HTR-8/SVneo (cell line): ENCODE results near the gene CATSPERZ.

Experiments
- DNase-seq: peaks from one replicate; pipeline ENCODE4 v3.0.0; 2011; ENCODE audit warnings: low spot score, mixed read lengths; ENCODE audit not compliant: insufficient read length
- FAIRE-seq: peaks from 2 replicates; lab custom pipeline; 2011; peaks lifted over from hg19 to GRCh38; lab: Jason Lieb, UNC

CATSPERZ gene, protein sequence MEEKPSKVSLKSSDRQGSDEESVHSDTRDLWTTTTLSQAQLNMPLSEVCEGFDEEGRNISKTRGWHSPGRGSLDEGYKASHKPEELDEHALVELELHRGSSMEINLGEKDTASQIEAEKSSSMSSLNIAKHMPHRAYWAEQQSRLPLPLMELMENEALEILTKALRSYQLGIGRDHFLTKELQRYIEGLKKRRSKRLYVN

DNA sequence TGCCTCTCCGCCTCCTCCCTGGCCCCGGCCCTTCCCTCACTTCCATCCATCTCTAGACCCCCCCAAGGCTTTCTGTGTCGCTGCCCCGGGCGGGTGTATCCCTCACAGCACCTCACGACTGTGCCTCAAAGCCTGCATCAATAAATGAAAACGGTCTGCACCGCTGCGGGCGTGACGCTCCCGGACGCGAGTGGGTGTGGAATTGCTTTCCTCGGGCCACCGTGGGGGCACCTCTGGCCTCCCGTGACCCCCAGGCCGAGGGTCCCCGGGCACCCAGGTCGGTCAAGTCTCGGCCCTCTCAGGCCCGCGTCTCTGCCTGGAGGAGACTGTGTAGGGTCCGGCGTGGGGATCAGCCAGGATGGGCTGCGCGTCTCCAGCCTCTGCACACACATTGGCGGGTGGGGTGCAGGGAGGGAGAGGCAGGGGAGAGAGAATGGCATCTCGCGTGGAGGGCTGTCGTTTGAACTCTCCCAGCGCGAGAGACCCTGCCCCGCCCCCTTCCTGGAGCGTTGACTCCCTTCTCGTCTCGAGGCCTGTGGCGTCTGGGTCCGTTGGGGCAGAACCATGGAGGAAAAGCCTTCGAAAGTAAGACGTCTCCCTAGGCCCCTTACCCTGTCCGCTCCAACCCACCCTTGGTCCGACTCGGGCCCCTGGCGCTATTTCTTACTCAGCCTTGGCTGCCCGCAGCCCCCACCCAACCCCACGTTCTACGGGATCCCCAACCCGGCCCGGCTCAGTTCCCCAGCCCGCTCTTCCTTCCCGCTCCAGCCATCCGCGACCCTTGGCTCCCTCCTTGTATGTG, at the start of gene CATSPERZ:
Gene CATSPERZ, plus strand, starts transcription at position 512 of the 802 bp plus-strand sequence. Its CDS starts 53 bp downstream, at position 565.
- no peak for FAIRE-seq
- no peak for DNase-seq

DNA sequence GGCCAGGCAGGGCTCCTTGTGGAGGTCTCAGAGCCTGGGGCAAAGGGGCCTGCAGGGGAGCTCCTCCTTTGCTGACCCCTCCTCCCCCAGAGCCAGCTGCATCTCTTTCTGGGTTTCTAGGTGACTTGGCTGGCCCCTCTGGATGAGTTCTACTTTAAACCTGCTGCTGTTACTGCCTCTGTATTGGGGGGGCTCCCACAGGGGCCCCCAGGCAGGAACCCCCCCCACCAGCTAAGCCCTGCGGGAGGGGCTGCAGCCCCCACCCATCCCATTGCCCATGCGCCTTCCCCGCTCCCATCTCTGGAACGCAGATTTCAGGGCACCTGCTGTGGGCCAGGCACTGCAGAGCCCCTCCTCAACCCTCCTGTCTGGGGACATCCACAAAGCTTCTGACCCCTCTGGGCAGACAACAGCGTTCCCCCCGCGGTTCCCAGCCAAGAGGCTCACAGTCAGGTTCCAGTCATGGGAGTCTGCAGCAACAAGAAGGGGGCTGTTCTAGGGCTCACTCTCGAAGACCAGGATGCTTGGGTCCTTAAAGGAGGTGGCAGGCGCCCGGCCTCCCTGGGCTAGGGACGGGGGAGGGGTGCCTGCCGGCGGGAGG, 49.6 kb upstream of the CATSPERZ start:
- FAIRE-seq, result no peak
- DNase-seq, result no peak

DNA sequence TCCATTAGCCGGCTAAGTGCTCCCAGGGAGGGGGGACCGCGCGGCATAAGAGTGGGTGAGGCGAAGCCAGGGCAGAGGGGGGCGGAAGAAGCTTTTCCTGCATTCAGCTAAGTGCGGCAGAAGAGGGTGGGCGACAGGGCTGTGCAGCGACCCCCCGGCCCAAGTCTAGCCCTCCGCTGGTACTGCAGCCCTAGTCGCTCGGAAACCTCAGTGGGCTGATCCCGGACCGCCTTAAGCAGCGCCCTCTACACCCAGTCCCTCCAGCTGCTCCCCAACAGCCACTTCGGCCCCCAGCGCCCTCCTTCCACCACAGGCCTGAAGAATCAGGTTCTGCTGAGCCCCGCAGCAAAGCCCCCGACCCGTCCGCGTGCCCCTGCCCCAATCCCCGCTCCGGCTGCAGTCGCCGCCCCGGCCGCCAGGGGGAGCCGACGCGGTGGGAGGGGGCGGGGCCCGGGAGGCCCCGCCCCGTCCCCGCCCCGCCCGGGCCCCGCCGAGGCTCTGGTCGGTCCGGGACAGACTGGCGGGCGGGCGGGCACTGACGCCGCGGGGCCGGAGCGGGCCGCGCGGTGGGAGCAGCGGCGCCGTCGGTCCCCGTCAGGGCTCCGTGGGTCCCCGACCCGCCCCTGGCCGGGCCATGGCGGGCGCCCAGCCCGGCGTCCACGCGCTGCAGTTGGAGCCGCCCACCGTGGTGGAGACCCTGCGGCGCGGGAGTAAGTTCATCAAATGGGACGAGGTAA, 49.0 kb upstream of the CATSPERZ start, which contains the start of gene PLCB3:
Gene PLCB3, plus strand, starts transcription at position 515 of the 737 bp plus-strand sequence. Its CDS starts 120 bp downstream, at position 635.
- DNase-seq, result peak; percentile 60
- FAIRE-seq, result no peak

- no peak for DNase-seq
- no peak for FAIRE-seq
These were observed 48.5 kb upstream of the CATSPERZ start for GRCh38 chr11:64251753-64252002.

GRCh38 chr11:64252003-64252872, 47.9 kb upstream of the CATSPERZ start:
- no peak for FAIRE-seq

DNA sequence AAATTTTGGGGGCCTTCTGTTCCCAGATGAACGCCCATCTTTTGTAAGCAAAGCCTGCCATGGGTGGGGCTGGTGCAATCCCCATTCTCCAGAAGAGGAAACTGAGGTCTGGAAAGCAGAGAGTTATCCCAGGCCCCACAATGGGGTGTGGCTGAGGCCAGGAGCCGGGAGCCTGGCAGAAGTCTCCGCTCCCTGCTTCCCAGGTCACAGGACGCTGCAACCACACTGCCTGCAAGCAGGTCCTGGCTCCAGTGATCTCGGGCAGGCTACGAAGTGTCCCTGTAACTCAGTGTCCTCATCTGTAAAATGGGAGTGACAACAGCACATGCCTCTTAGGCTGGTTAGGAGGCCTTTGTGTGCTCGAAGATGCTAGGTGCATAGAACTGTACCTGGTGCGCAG, 47.1 kb upstream of the CATSPERZ start:
- no peak for DNase-seq
- no peak for FAIRE-seq

More at GRCh38 chr11:64252003-64252872, 47.9 kb upstream of the CATSPERZ start:
- DNase-seq, result peak; percentile 41

DNA sequence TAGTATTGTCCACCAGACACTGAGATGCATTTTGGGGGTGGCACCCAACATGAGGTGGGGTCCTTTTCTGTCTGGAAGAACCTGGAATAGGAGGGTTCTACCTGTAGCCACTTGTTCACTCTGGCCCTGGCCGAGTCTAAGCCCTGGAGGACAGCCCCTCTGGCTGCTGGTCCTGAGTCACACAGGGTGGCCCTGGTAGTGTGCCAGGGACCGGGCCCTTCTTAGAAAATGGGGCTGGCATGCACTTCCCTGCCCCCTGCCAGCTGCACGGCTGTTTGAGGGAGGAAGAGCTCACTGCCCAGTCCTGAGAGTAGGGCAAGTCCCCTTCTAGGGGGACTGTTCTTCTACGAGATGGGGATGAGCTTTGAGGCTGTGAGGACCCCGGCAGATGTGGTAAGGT, 46.7 kb upstream of the CATSPERZ start:
- no peak for FAIRE-seq
- no peak for DNase-seq

GRCh38 chr11:64254326-64254725, 45.8 kb upstream of the CATSPERZ start:
- DNase-seq (no peak), FAIRE-seq (no peak)

DNA sequence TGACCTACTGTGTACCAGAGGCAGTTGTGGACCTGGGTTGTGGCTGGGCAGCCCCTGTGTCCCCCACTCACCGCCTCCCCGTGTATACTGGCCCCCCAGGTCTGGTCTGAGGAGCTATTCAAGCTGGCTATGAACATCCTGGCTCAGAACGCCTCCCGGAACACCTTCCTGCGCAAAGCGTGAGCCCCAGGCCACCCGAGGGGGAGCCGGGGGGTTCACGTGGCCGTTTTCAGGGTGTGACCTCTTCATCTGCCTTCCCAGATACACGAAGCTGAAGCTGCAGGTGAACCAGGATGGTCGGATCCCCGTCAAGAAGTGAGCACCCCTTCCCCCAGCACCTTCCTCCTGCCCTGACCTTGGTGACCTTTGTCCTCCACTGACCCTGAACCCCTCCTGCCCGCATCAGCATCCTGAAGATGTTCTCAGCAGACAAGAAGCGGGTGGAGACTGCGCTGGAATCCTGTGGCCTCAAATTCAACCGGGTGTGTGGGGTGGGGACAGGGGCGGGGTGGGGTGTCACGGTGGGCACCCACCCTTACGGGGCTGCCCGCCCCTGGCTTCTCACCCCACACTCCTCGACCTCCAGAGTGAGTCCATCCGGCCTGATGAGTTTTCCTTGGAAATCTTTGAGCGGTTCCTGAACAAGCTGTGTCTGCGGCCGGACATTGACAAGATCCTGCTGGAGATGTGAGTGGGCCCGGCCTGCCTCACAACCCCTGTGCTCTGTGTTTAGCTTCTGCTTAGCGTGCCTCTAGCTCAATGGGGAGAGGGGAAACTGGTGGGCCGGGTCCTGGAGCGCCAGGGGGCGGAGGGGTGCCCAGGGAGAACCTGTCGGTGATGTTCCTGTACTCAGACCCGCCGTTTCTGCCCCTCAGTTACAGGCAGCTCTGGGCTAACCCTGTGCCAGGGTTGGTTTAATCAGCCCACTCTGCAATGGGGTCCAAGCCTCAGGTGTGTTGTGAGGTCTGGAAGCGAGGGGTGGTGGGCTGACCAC, 44.7 kb upstream of the CATSPERZ start:
- DNase-seq (no peak), FAIRE-seq (no peak)

DNA sequence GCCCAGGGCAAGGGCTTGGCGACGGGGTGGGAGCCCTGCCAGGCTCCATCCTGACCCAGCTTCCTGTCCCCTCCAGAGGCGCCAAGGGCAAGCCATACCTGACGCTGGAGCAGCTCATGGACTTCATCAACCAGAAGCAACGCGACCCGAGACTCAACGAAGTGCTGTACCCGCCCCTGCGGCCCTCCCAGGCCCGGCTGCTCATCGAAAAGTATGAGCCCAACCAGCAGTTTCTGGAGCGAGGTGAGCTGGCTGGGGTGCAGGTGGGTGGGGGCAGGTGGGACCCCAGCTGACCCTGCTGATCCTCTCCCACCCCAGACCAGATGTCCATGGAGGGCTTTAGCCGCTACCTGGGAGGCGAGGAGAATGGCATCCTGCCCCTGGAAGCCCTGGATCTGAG, 43.9 kb upstream of the CATSPERZ start:
- DNase-seq (no peak), FAIRE-seq (no peak)

DNA sequence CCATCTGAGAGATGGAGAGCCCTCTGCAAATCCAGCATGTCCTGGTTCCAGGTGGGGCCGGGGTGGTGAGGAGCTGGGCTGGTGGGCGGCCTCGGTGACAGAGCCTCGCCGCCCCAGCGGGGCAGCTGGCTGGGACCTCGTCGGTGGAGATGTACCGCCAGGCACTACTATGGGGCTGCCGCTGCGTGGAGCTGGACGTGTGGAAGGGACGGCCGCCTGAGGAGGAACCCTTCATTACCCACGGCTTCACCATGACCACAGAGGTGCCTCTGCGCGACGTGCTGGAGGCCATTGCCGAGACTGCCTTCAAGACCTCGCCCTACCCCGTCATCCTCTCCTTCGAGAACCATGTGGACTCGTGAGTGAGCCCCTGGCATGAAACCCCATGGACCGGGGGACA, 41.8 kb upstream of the CATSPERZ start:
- FAIRE-seq (no peak), DNase-seq (no peak)

- FAIRE-seq, result no peak
- DNase-seq, result no peak
These were observed 41.1 kb upstream of the CATSPERZ start for GRCh38 chr11:64258946-64259532.

DNA sequence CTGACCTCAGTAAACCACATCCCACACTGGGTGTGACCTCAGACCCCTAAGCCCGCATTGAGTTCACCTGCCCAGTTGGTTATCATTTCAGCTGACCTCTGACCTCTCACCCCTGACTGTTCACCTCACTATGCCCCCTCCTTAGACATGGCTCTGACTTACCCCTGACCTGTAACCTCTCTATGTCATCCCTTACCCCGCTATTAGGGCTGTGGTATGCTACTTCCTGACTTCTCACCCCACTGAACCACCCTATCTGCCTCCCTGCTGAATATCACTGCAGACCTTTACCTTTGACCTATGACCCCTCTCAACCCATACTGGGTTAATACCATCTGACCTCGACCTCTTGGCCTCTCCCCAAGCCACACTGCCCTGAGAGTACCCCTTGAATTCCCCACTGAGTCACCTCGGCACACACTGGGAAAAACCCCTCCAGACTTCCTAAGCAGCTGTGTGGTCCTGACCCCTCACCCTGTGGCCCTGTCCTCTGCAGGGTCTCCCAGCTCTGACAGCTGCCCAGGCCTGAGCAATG, 40.6 kb upstream of the CATSPERZ start:
- DNase-seq (no peak), FAIRE-seq (no peak)

- no peak for FAIRE-seq
- no peak for DNase-seq
These were observed 39.9 kb upstream of the CATSPERZ start for GRCh38 chr11:64260147-64260708.

DNA sequence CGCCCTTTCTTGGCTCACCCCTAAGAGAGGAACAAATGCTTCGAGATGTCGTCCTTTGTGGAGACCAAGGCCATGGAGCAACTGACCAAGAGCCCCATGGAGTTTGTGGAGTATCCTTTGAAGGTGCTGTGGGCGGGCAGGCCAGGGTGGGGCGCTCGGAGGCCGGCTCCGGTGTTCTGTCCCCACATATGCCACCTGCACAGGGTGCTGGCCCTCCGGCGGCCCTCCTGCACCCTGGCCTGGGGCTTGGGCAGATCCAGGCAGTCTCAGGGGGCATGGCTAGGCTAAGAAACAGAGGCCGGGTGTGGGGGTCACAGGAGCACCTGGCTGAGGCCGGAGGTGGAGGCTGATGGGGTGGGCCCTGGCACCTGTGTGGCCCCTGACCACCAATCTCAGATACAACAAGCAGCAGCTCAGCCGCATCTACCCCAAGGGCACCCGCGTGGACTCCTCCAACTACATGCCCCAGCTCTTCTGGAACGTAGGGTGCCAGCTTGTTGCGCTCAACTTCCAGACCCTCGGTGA, 38.5 kb upstream of the CATSPERZ start:
- no peak for FAIRE-seq
- no peak for DNase-seq

DNA sequence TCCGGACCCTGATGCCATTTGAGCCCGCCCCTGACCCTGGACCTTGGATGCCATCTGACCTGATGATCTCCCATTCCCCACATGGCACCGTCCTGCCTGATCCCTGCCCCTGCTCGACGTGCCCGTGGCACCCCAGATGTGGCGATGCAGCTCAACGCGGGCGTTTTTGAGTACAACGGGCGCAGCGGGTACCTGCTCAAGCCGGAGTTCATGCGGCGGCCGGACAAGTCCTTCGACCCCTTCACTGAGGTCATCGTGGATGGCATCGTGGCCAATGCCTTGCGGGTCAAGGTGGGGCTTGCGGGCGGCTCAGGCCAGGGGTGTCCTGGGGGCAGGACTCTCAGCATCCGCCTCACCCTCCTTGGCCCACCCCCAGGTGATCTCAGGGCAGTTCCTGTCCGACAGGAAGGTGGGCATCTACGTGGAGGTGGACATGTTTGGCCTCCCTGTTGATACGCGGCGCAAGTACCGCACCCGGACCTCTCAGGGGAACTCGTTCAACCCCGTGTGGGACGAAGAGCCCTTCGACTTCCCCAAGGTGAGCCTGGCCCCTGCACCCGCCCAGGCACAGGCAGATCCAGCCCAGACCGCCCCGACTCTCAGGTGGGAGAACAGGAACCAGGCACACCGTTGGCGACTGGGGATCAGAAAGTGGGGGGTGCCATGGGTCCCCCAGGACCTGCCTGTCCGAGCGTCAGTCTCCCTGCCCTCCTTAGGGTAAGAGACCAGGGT, 37.7 kb upstream of the CATSPERZ start:
- no peak for DNase-seq
- no peak for FAIRE-seq
